Neuronal stem cell (in vitro differentiated cells): ENCODE measurements around the gene SP6. TPM values are rescaled to one million over a fixed set of nuclear protein-coding genes. Genes with fewer than 3 reads are reported as not detected.
A peak's percentile ranks its signal among the peaks of the same experiment; 100 is the strongest.

Source experiments
- DNase-seq: peaks from one replicate; pipeline ENCODE4 v3.0.0-alpha.2; 2013; ENCODE audit warnings: low spot score
- H2AFZ ChIP-seq: one replicate; pipeline ENCODE4 v1.6.1; 2013; ENCODE audit warnings: mild to moderate bottlenecking, low read length, inconsistent platforms
- H2AK5ac ChIP-seq: 2 replicates; pipeline ENCODE4 v1.6.1; 2013; ENCODE audit warnings: low read depth, mild to moderate bottlenecking, inconsistent platforms, low read length, moderate library complexity, mixed read lengths
- H2BK120ac ChIP-seq: 2 replicates; pipeline ENCODE4 v1.6.1; 2013; ENCODE audit warnings: low read depth, mild to moderate bottlenecking, inconsistent platforms, low read length, moderate library complexity, mixed read lengths
- H2BK12ac ChIP-seq: one replicate; pipeline ENCODE4 v1.6.1; 2013; ENCODE audit warnings: low read length, inconsistent platforms
- H2BK15ac ChIP-seq: 2 replicates; pipeline ENCODE4 v1.6.1; 2013; ENCODE audit warnings: mild to moderate bottlenecking, low read length, inconsistent platforms, mixed read lengths
- H2BK5ac ChIP-seq: one replicate; pipeline ENCODE4 v1.6.1; 2013; ENCODE audit warnings: inconsistent platforms, mild to moderate bottlenecking, low read length, moderate library complexity
- H3K14ac ChIP-seq: one replicate; pipeline ENCODE4 v1.6.1; 2013; ENCODE audit warnings: low read length, inconsistent platforms
- H3K18ac ChIP-seq: 2 replicates; pipeline ENCODE4 v1.6.1; 2013; ENCODE audit warnings: low read length, inconsistent platforms
- H3K23ac ChIP-seq: 2 replicates; pipeline ENCODE4 v1.6.1; 2013; ENCODE audit warnings: low read depth, mild to moderate bottlenecking, mixed read lengths, low read length, inconsistent platforms; ENCODE audit not compliant: poor library complexity
- H3K27ac ChIP-seq: replicated peaks from 3 replicates; pipeline ENCODE4 v1.5.1; 2013; ENCODE audit warnings: low read length, inconsistent platforms
- H3K27me3 ChIP-seq, 3 experiments: 2 replicates each; pipeline ENCODE4 v1.6.1; 2013; ENCODE audit warnings: low read length in 3 of 3, mild to moderate bottlenecking in 2 of 3, inconsistent platforms in 1 of 3, low read depth in 1 of 3, mixed read lengths in 1 of 3, moderate library complexity in 1 of 3; ENCODE audit not compliant: control insufficient read depth in 3 of 3, insufficient read depth in 3 of 3
- H3K36me3 ChIP-seq, 2 donors: replicated peaks in 1 of 2; 2 replicates each; pipeline ENCODE4 v1.6.1; 2013; ENCODE audit warnings: low read length in 2 of 2; ENCODE audit not compliant: control insufficient read depth in 2 of 2, insufficient read depth in 2 of 2
- H3K4ac ChIP-seq: 2 replicates; pipeline ENCODE4 v1.6.1; 2013; ENCODE audit warnings: inconsistent platforms, mild to moderate bottlenecking, low read length, moderate library complexity
- H3K4me1 ChIP-seq, 2 donors: 1 replicate in 1 of 2; 2 replicates in 1 of 2; pipeline ENCODE4 v1.6.1; 2013; ENCODE audit warnings: low read length in 2 of 2, low read depth in 1 of 2; ENCODE audit not compliant: control insufficient read depth in 2 of 2, insufficient read depth in 1 of 2
- H3K4me2 ChIP-seq: one replicate; pipeline ENCODE4 v1.6.1; 2013; ENCODE audit warnings: mild to moderate bottlenecking, low read length, inconsistent platforms; ENCODE audit not compliant: insufficient read depth, poor library complexity, severe bottlenecking
- H3K4me3 ChIP-seq, 2 donors: 2 replicates each; pipeline ENCODE4 v1.5.1; 2013; ENCODE audit warnings: low read length in 2 of 2, mild to moderate bottlenecking in 2 of 2, inconsistent platforms in 1 of 2, moderate library complexity in 1 of 2
- H3K79me1 ChIP-seq: one replicate; pipeline ENCODE4 v1.6.1; 2013; ENCODE audit warnings: low read depth, mild to moderate bottlenecking, inconsistent platforms, low read length, moderate library complexity
- H3K9ac ChIP-seq: one replicate; pipeline ENCODE4 v1.6.1; 2013; ENCODE audit warnings: mild to moderate bottlenecking, low read depth, low read length, inconsistent platforms; ENCODE audit not compliant: poor library complexity
- H3K9me3 ChIP-seq, 2 donors: replicated peaks in 1 of 2; 2 replicates each; pipeline versions ENCODE3 to v1.6.1; 2013; ENCODE audit warnings: low read length in 2 of 2, mild to moderate bottlenecking in 2 of 2, inconsistent platforms in 1 of 2, low read depth in 1 of 2, mixed read lengths in 1 of 2, moderate library complexity in 1 of 2; ENCODE audit not compliant: control insufficient read depth in 2 of 2, insufficient read depth in 1 of 2
- H4K8ac ChIP-seq: one replicate; pipeline ENCODE4 v1.6.1; 2013; ENCODE audit warnings: low read depth, mild to moderate bottlenecking, inconsistent platforms, low read length, moderate library complexity
- H4K91ac ChIP-seq: one replicate; pipeline ENCODE4 v1.6.1; 2013; ENCODE audit warnings: low read length, low read depth, mild to moderate bottlenecking, inconsistent platforms; ENCODE audit not compliant: poor library complexity
- WGBS, 2 donors: extraction: QIAGEN DNeasy Blood & Tissue Kit; methylation state at CpG; one replicate each; pipeline ENCODE4 v1.1.7; 2013; ENCODE audit warnings: missing lambda C conversion rate in 2 of 2, mixed read lengths in 1 of 2; ENCODE audit not compliant: insufficient read length in 2 of 2, insufficient replicate concordance in 1 of 2; ENCODE audit errors: extremely low coverage in 2 of 2; 5-methylcytosine and 5-hydroxymethylcytosine counted together
- polyA plus RNA-seq, 2 experiments: library from polyadenylated mRNA; stranded (reverse); fragments of 200-250 nt; gene quantifications; one replicate each; pipeline ENCODE4 v1.2.3, GENCODE V29; 2013

SP6 gene
- polyA plus RNA-seq (2013, experiment 1 of 2), result 0.24 TPM
- polyA plus RNA-seq (2013, experiment 2 of 2), result 0.26 TPM

DNA sequence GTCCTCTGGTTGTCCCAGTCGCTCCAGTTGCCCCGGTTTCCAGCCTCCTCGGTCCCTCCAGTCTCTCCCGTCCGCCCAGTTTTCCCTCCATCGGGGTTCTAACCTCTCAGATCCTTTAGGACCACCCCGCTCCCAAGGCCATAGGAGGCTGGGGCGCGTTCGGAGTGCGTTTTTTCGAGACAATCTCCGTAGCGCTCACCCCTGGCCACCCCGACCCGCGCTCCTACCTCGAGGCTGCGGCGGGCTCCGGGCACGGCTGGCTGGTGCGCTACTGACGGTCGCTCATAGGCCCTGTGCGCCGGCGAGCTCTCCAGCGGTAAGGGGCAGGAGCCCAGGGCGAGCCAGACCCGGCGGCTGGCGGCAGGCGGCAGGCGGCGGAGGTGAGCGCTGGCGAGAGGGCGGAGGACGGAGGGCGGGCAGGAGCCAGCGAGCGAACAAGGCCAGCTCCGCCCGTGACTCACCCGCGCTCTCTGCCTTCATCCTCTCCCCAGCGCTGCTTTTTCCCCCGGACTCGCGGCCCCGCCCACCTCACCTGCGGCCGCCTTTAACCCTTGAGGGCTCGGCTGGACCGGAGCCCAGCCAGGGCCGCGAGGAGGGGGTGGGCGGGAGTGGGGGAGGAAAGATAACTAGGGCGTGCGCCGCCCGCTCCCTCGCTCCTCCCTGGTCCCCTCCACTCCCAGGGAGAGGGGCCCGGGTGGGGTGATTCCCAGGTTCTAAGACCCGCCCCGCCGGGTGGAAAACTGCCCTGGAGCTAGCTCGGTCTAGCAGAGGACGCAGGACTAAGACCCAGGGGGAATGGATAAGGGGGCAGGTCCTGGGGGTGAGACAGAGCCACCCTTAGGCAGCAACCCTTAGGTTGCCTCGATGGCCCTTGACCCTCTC lies at the start of gene SP6:
Gene SP6 (minus strand): TSS at position 472 of the 882 bp plus-strand sequence. CDS start 2,734 bp downstream, outside the sequence.
- WGBS, 2 donors, result no CpG with 5 or more reads among the region's 71 CpGs
- peak within 1 kb of the TSS; percentile 10 to 69 for H3K4me3 ChIP-seq
- H3K4ac ChIP-seq, result no peak within 1 kb of the TSS
- H2BK5ac ChIP-seq, result no peak within 1 kb of the TSS
- DNase-seq, result peak; percentile 65
- peak within 1 kb of the TSS; percentile 74 for H3K9ac ChIP-seq
- H3K4me1 ChIP-seq, result peaks cover 9 to 14% of the 10 kb centered on the region in 2 donors
- H3K4me2 ChIP-seq, result peak within 1 kb of the TSS; percentile 75
- peak within 1 kb of the TSS; percentile 17 for H3K14ac ChIP-seq
- peak within 1 kb of the TSS; percentile 86 for H3K18ac ChIP-seq
- no peaks in the 10 kb centered on the region for H3K36me3 ChIP-seq
- H2AFZ ChIP-seq, result peak within 1 kb of the TSS; percentile 85
- H2BK12ac ChIP-seq, result peak within 1 kb of the TSS; percentile 10
- H2AK5ac ChIP-seq, result peak within 1 kb of the TSS; percentile 48
- H2BK15ac ChIP-seq, result no peak within 1 kb of the TSS
- H3K27me3 ChIP-seq, result peaks cover 52 to 99% (median 95%) of the 10 kb centered on the region in 3 experiments
- H3K27ac ChIP-seq, result no peak within 1 kb of the TSS
- H4K91ac ChIP-seq, result no peak within 1 kb of the TSS
- no peaks in the 10 kb centered on the region for H3K79me1 ChIP-seq
- no peak within 1 kb of the TSS for H2BK120ac ChIP-seq
- no peak within 1 kb of the TSS for H4K8ac ChIP-seq
- H3K9me3 ChIP-seq, result peaks cover 3 to 4% of the 10 kb centered on the region in 2 donors
- peak within 1 kb of the TSS; percentile 77 for H3K23ac ChIP-seq

DNA sequence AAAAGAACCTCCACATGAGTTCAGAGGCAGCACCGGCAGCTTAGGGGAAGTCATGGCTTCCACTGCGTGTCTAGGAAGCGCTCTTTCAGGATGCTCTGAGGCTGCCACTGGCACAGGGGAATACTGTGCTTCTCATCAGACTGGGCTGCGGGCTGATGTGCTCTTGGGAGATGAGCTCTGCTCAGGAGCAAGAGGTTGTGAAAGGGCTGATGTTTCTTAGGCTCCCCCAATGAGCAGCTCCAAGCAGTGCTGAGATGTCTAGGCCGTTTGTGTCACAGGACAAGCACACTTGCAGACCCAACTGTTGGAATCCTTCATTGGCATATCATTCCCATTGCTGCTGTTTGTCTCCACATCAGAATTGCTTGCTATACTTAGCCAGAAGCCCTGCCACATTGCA lies 48.7 kb upstream of the SP6 start:
- Histone ChIP-seq H4K8ac (no peak overlapping the region), H2AK5ac (no peak overlapping the region), H3K9ac (no peak overlapping the region), H2AFZ (no peak overlapping the region), H2BK120ac (no peak overlapping the region), H3K27ac (no peak overlapping the region), H3K4me2 (no peak overlapping the region), H2BK5ac (no peak overlapping the region), H3K4ac (no peak overlapping the region), H3K36me3 (peaks cover 2 to 30% of the 10 kb centered on the region in 2 donors), H3K4me3 (no peak overlapping the region), H3K14ac (no peak overlapping the region), H4K91ac (no peak overlapping the region), H3K79me1 (peaks cover 5% of the 10 kb centered on the region), H2BK12ac (no peak overlapping the region), H3K27me3 (no peaks in the 10 kb centered on the region), H3K23ac (no peak overlapping the region), H3K9me3 (no peaks in the 10 kb centered on the region), H2BK15ac (no peak overlapping the region), H3K4me1 (peaks cover 16 to 19% of the 10 kb centered on the region in 2 donors), H3K18ac (no peak overlapping the region)
- no CpG with 5 or more reads among the region's 5 CpGs for WGBS, 2 donors
- no peak for DNase-seq

DNA sequence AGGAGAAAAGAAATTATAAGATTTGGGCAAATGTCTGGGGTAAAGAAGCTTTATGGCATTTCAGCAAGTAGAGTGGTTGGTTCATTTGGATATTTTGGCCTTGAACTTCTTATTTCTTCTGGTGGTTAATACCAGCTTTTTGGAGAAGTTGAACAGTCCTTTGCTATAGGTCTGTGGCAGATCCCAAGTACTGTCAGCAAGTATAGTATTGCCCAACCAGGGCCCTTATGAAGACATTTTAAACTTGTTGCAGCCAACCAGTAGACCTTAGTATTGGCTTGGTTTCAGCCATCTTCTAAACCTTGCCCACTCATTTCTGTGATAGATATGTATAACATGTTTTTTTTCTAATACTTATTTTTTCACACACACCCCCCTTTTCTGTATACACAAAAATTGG lies 47.3 kb upstream of the SP6 start:
- no peak overlapping the region for H3K4me2 ChIP-seq
- H3K4me1 ChIP-seq, result peaks cover 16 to 19% of the 10 kb centered on the region in 2 donors
- H4K8ac ChIP-seq, result no peak overlapping the region
- H2BK120ac ChIP-seq, result no peak overlapping the region
- H2BK12ac ChIP-seq, result no peak overlapping the region
- H3K18ac ChIP-seq, result no peak overlapping the region
- H3K79me1 ChIP-seq, result peaks cover 5% of the 10 kb centered on the region
- H3K9me3 ChIP-seq, result no peaks in the 10 kb centered on the region
- no peak overlapping the region for H2AFZ ChIP-seq
- H2BK5ac ChIP-seq, result no peak overlapping the region
- H3K4me3 ChIP-seq, result no peak overlapping the region
- H2BK15ac ChIP-seq, result no peak overlapping the region
- peaks cover 0 to 25% of the 10 kb centered on the region in 2 donors for H3K36me3 ChIP-seq
- H3K23ac ChIP-seq, result no peak overlapping the region
- no peak overlapping the region for H2AK5ac ChIP-seq
- no peaks in the 10 kb centered on the region for H3K27me3 ChIP-seq
- DNase-seq, result no peak
- no peak overlapping the region for H3K27ac ChIP-seq
- H3K9ac ChIP-seq, result no peak overlapping the region
- no peak overlapping the region for H3K14ac ChIP-seq
- no peak overlapping the region for H3K4ac ChIP-seq
- no peak overlapping the region for H4K91ac ChIP-seq

DNA sequence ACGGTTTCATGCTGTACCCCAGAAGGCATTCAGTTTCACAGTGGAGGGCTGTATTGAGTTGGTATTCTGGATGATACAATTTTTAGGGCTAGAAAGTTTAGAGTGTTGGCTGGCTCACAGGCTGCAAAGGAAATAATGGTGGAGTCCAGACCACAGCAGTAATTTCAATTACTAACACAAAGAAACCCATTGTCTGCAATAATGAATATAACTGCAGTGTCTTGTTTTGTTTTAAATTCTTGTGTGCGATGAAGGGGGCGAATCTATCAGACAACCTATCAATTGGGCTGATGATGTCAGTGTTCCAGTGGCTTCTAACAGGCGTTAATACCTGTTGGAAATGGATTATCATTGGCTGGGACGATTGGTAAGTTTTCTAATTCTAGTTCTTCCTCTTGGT lies 46.6 kb upstream of the SP6 start:
- H3K27me3 ChIP-seq, result no peaks in the 10 kb centered on the region
- peak overlapping the region in 1 of 2 donors; percentile 97 for H3K4me3 ChIP-seq
- H2BK12ac ChIP-seq, result no peak overlapping the region
- no peak overlapping the region for H3K4me2 ChIP-seq
- no peak for DNase-seq
- no peak overlapping the region for H3K23ac ChIP-seq
- peaks cover 0 to 25% of the 10 kb centered on the region in 2 donors for H3K36me3 ChIP-seq
- H2BK5ac ChIP-seq, result no peak overlapping the region
- no peak overlapping the region for H2BK120ac ChIP-seq
- H2AFZ ChIP-seq, result no peak overlapping the region
- H3K79me1 ChIP-seq, result peaks cover 5% of the 10 kb centered on the region
- no peaks in the 10 kb centered on the region for H3K9me3 ChIP-seq
- no peak overlapping the region for H2AK5ac ChIP-seq
- H4K8ac ChIP-seq, result no peak overlapping the region
- H3K9ac ChIP-seq, result no peak overlapping the region
- WGBS, 2 donors, result no CpG with 5 or more reads among the region's 5 CpGs
- H3K27ac ChIP-seq, result no peak overlapping the region
- H3K4ac ChIP-seq, result no peak overlapping the region
- H3K14ac ChIP-seq, result no peak overlapping the region
- H4K91ac ChIP-seq, result no peak overlapping the region
- no peak overlapping the region for H3K18ac ChIP-seq
- H2BK15ac ChIP-seq, result no peak overlapping the region
- H3K4me1 ChIP-seq, result peaks cover 16 to 19% of the 10 kb centered on the region in 2 donors
